AG20443 (cell line): ENCODE data around the gene USF1.
"Not testable (repeated sequence)": the region's sequence is repeated elsewhere in the genome, so short reads cannot be mapped to it uniquely, and the experiment has no call there.

Experiments
- DNase-seq: peaks from one replicate; pipeline ENCODE4 v3.0.0; 2012; ENCODE audit warnings: low spot score, mixed read lengths

USF1 gene

GRCh38 chr1:161019751-161020495, 25.9 kb downstream of the USF1 start:
- DNase-seq: peak; percentile 21

DNA sequence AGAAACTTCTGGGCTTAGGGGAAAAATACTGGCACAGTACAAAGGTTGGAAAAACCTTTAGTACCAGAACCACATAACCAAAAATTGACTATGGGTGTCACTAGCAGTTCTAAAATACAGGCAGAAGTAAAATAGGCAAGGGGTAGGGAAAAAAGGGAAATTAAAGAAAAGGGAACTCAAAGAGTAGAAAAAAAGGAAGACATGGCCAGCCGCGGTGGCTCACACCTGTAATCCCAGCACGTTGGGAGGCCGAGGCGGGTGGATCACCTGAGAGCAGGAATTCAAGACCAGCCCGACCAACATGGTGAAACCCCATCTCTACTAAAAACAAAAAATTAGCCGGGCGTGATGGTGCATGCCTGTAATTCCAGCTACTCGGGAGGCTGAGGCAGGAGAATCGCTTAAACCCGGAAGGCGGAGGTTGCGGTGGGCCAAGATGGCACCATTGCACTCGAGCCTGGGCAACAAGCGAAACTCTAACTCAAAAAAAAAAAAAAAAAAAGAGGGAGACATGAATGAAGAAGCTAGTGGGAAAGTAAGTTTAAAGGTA, 26.6 kb downstream of the USF1 start:
- DNase-seq: not testable (repeated sequence)

- DNase-seq: no peak
Observed at GRCh38 chr1:161018631-161018930, 27.2 kb downstream of the USF1 start.

GRCh38 chr1:161017756-161018630, 27.8 kb downstream of the USF1 start:
- DNase-seq: no peak

- not testable (repeated sequence) for DNase-seq
Observed at GRCh38 chr1:161017181-161017580, 28.6 kb downstream of the USF1 start.

DNA sequence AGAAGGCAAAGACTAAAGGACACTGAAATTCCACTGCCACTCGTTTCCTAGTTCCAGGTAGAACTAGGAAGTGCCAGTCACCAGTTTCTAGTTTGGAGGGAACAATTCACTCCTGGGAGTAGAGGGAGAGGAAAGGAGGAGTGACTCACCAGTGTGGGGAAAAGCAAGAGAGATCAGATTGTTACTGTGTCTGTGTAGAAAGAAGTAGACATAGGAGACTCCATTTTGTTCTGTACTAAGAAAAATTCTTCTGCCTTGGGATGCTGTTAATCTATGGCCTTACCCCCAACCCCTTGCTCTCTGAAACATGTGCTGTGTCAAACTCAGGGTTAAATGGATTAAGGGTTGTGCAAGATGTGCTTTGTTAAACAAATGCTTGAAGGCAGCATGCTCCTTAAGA, 29.1 kb downstream of the USF1 start:
- not testable (repeated sequence) for DNase-seq

DNA sequence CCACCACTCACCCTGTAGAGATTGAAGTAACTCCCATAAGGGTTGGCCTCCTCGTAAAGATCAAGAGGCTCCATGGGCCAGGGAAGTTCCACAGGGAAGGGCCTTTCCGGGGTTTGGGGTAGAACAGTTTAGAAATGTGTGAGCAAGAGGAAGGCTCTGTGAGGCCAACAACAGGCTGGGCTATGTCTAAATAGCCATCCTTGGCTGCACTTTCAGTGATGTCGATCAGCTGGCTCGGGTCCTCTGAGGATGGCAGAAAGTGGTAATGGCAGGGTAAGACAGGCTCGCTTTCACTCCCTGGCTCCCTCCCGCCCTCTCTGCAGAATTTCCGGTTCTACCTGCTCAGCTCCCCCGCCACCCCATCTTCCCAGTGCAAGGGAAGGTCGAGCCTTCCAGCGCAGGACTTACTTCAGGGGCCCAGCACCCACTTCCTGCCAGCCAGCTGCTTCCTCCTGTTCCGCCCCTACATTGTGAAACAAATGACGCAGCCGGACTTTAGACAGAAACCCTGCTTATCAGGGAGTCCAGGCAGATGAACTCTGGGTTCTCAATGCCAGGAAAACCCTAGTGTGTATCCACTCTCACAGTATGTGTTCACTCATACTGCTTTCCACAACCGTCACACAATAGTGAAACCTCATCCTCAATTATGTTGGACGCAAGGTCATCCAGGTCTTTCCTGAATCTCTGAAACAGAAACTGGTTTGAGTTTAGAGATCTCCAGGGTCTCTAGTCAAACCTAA, 32.1 kb downstream of the USF1 start:
- peak; percentile 83 for DNase-seq

- DNase-seq: no peak
Observed at GRCh38 chr1:161013131-161013487, 32.7 kb downstream of the USF1 start.

DNA sequence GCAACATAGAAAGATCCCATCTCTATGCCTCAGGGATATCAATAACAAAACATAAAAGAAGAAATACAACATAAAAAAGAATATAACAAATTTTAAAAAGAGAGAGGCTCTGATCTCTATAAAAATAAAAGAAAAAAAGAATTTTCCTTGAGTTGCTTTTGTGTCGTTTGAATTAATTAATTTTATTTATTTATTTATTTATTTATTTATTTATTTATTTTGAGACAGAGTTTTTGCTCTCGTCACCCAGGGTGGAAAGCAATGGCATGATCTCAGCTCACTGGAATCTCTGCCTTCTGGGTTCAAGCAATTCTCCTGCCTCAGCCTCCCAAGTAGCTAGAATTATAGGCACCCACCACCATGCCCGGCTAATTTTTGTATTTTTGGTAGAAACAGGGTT, 33.4 kb downstream of the USF1 start:
- no peak for DNase-seq

DNA sequence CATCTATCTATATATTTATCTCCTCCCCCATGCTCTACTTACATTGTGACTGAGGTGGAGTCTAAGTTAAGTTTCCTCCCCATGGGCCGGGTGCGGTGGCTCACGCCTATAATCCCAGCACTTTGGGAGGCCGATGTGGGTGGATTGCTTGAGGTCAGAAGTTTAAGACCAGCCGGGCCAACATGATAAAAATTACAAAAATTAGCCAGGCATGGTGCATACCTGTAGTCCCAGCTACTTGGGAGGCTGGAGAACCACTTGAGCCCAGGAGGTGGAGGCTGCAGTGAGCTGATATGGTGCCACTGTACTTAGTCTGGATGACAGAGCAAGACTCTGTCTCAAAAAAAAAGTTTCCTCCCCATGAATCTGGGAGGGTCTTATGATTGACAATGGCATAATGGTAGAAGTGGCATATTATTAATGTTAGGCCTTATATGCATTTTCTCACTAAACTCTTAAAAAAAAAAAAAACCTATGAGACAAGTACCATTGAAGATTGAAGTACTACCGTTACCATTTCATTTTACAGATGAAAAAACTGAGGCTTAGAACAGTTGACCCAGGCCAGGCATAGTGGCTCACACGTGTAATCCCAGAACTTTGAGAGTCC, 36.1 kb downstream of the USF1 start:
- DNase-seq: no peak

GRCh38 chr1:161008869-161009510, 36.8 kb downstream of the USF1 start:
- DNase-seq: peak; percentile 44

DNA sequence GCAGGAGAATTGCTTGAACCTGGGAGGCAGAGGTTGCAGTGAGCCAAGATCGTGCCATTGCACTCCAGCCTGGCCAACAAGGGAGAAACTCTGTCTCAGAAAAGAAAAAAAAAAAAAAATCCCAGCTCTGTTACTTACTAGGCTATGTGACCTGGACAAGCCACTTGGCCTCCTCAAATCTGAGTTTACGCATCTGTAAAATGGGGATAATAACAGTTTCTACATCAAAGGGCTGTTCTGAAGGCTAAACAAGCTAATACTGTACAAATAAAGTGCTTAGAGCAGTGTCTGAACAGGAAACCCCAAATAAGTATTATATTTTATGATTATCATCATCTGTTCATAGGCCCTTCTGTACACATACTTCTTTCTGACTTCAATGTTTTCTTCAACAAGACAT, 38.4 kb downstream of the USF1 start:
- DNase-seq: no peak

DNA sequence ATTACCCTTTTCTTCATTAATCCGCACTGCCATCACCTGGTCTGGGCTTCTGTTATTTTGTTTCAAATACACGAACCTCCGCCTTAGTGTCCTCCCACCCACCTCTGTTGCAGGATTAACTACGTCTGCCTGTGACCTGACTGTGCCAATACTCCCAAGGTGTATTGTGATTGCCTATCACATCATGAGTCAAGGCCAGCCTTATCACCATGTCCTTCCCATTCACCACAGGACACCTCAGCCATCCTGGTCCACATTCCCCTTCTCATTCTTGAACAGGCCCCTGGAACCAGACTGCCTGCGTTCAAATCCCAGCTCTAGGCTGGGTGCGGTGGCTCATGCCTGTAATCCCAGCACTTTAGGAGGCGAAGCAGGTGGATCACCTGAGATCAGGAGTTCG, 39.2 kb downstream of the USF1 start:
- DNase-seq: no peak

GRCh38 chr1:161001525-161001924, 44.3 kb downstream of the USF1 start:
- no peak for DNase-seq

DNA sequence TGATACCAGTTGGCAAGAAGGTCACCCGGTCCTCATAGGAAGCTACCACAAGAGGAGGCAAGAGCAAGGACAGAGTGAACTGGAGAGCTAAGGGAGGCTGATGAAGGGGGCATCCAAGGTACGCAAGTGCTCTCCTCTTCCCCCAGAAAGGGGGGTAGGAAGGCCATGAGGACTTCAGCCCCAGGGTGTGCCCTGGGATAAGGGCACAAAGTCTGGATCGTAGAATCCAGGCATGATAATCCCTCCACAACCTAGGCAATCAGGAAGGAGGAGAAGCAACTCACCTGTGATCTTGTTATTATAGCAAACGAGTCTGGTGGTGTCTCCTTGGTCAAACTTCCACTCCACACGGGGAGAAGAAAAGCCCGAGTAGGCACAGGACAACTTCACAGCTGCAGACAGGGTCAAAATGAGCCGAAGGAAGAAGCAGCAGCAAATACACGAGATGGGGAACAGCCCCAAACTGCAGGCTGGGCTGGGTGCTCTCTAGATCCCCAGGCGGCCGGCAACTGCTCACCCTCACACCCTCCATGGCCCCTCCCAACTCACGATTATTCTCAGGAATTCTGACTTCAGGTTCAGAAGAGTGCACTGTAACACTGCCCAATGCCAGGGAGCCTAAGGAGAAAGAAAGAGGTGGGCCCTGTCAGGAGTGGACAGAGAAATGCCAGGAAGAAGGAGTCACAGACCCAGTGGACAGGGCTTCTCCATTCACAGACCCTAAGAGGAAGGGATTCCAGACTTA, 44.9 kb downstream of the USF1 start:
- DNase-seq: no peak

- no peak for DNase-seq
Observed at GRCh38 chr1:160999376-160999775, 46.4 kb downstream of the USF1 start.

DNA sequence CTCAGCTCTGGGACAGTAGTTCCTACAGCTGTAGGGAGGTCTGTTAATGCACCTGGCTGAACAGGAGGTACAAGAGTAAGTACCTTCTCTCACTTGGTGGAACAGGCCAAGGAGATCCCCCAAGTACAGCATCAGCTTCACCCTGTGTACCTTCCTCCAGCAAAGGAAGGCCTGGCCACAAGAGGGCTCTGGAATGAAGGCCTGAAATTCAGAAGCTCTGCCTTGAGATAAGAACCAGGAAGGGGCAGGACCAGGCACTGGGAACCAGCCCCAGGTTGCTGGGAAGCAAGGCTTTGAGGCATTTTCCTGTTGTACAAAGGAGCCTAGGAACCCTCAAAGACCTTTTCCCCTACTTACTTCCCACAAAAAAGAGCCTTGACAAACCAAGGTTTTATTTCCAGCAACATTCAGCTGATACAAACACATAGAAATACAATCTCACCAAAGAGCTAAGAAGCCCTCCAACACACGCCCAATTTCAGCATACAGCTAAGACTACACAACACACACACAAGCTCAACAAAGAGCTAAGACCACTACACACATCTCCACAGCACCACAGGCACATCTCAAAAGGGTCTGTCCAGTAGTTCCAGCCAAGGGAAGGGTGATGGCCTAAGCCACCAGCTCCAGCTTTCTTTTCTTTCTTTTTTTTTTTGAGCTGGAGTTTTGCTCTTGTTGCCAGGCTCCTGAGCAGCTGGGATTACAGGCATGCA, 48.3 kb downstream of the USF1 start:
- DNase-seq: peak; percentile 80

DNA sequence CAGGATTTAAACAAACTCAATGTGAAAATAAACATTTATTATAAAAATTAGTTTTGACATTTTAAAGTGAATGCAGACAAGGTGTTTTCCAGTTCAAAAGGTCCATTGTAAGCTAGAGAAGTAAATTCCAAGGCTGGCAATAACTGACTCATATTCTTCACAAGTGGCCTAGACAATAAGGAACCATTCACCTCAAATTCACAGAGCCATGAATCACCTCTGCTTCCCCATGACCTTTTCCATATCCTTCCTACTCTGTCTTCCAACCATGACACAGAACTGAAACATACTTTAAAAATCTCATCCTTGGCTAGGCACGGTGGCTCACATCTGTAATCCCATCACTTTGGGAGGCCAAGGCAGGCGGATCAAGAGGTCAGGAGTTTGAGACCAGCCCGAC, 49.6 kb downstream of the USF1 start:
- no peak for DNase-seq

GRCh38 chr1:160993544-160994193, 52.1 kb downstream of the USF1 start:
- DNase-seq: peak; percentile 68

DNA sequence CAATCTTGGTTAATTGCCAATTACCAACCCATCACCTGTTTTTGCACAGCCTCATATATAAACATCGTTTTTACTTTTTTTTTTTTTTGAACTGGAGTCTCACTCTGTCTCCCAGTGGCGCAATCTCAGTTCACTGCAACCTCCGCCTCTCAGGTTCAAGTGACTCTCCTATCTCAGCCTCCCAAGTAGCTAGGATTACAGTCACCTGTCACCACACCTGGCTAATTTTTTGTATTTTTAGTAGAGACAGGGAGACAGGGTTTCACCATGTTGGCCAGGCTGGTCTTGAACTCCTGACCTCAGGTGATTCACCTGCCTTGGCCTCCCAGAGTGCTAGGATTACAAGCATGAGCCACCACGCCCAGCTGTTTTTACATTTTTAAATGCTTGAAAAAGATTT, 53.7 kb downstream of the USF1 start:
- DNase-seq: not testable (repeated sequence)
